GM18907 (cell line): ENCODE measurements around the gene IDNK.

ENCODE experiments used
- ATAC-seq: cut with Tn5 transposase; IDR thresholded peaks from one replicate; pipeline ENCODE4 v1.9.1; 2021; ENCODE audit warnings: mild to moderate bottlenecking, moderate library complexity; ENCODE audit not compliant: unreplicated experiment

Gene IDNK

GRCh38 chr9:83681490-83681889 lies 58.5 kb downstream of the IDNK start:
- no peak for ATAC-seq

GRCh38 chr9:83688921-83689320 lies 66.0 kb downstream of the IDNK start:
- ATAC-seq: no peak

- ATAC-seq: no peak
Measured at GRCh38 chr9:83691492-83691891, 68.5 kb downstream of the IDNK start.
